HepG2 (cell line): ENCODE results near the gene CASKIN1. TPM values are rescaled to one million over a fixed set of nuclear protein-coding genes. Genes with fewer than 3 reads are reported as not detected.
A peak's percentile ranks its signal among the peaks of the same experiment; 100 is the strongest.

ENCODE experiments used
- CHCHD3 ChIP-seq: sonication (generic); formaldehyde crosslinking; IDR thresholded peaks from 2 replicates; pipeline ENCODE4 v1.8.0; 2022; ENCODE audit warnings: mild to moderate bottlenecking, missing genetic modification reagents, moderate library complexity
- CHD4 ChIP-seq: fragments of 200-600 bp; sonication (generic); IDR thresholded peaks from 2 replicates; pipeline ENCODE4 v1.7.0; 2017; ENCODE audit warnings: mild to moderate bottlenecking, low read length, borderline replicate concordance
- E2F2 ChIP-seq: sonication (generic); formaldehyde crosslinking; IDR thresholded peaks from 2 replicates; pipeline ENCODE4 v1.4.0; 2020; ENCODE audit warnings: missing genetic modification reagents, borderline replicate concordance
- JARID2 ChIP-seq: sonication (generic); formaldehyde crosslinking; IDR thresholded peaks from 2 replicates; pipeline ENCODE4 v1.8.1; 2023; ENCODE audit warnings: missing genetic modification reagents, inconsistent platforms; ENCODE audit not compliant: insufficient replicate concordance
- KLF11 ChIP-seq: IDR thresholded peaks from 2 replicates; pipeline ENCODE4 v1.6.1; 2016; ENCODE audit warnings: missing compliant biosample characterization
- MAFK ChIP-seq, 2 experiments: IDR thresholded peaks in 1 of 2; conservative IDR thresholded peaks in 1 of 2; 2 replicates each; pipeline ENCODE4 v1.6.1; 2011; ENCODE audit warnings: improper control_type of control experiment in 2 of 2, low read length in 2 of 2
- MAZ ChIP-seq, 2 experiments: sonication (generic) in 1 of 2; formaldehyde crosslinking in 1 of 2; IDR thresholded peaks; 2 replicates each; pipeline versions ENCODE4 v1.5.0 to v1.6.1; 2012 to 2020; ENCODE audit warnings: low read depth in 2 of 2, mild to moderate bottlenecking in 2 of 2, borderline replicate concordance in 1 of 2, improper control_type of control experiment in 1 of 2, low read length in 1 of 2, missing genetic modification reagents in 1 of 2, moderate library complexity in 1 of 2
- MNT ChIP-seq: fragments of 450-650 bp; IDR thresholded peaks from 2 replicates; pipeline ENCODE4 v1.6.1; 2016
- NR2F2 ChIP-seq: IDR thresholded peaks from 2 replicates; pipeline ENCODE4 v1.6.1; 2012; ENCODE audit warnings: low read depth, inconsistent platforms, borderline replicate concordance
- PRDM15 ChIP-seq: sonication (generic); formaldehyde crosslinking; IDR thresholded peaks from 2 replicates; pipeline ENCODE4 v1.4.0; 2020; ENCODE audit warnings: missing genetic modification reagents
- RNF219 ChIP-seq: sonication (generic); formaldehyde crosslinking; IDR thresholded peaks from 2 replicates; pipeline ENCODE4 v1.5.0; 2020; ENCODE audit warnings: mild to moderate bottlenecking, missing genetic modification reagents
- WIZ ChIP-seq: sonication (generic); formaldehyde crosslinking; IDR thresholded peaks from 2 replicates; pipeline ENCODE4 v1.5.1; 2020; ENCODE audit warnings: mild to moderate bottlenecking, missing genetic modification reagents
- ZNF639 ChIP-seq: conservative IDR thresholded peaks from 2 replicates; pipeline ENCODE4 v1.6.1; 2018; ENCODE audit warnings: missing genetic modification reagents
- ZNF83 ChIP-seq: sonication (generic); formaldehyde crosslinking; IDR thresholded peaks from 2 replicates; pipeline ENCODE4 v1.4.0; 2020; ENCODE audit warnings: missing genetic modification reagents, mild to moderate bottlenecking, borderline replicate concordance
- ZSCAN5A ChIP-seq: sonication (generic); formaldehyde crosslinking; IDR thresholded peaks from 2 replicates; pipeline ENCODE4 v1.8.0; 2022; ENCODE audit warnings: mild to moderate bottlenecking, missing genetic modification reagents, borderline replicate concordance
- polyA plus RNA-seq, 8 experiments: library from polyadenylated mRNA; depleted of rRNA in 3 of 8; stranded (reverse) in 7 of 8; unstranded in 1 of 8; fragments of >200 nt; fragmentation: Illumina TruSeq in 4 of 8; extraction: Trizol in 4 of 8; gene quantifications; 2 replicates each; pipeline versions ENCODE4 v1.2.1 to v1.2.3, GENCODE V29; 2011 to 2016; ENCODE audit warnings: low read depth in 4 of 8, missing spikeins in 1 of 8, mixed read lengths in 1 of 8; ENCODE audit not compliant: insufficient read depth in 1 of 8
- total RNA-seq, 5 experiments: library from RNA; depleted of rRNA; stranded (reverse); fragments of >200 nt; fragmentation: Illumina TruSeq; extraction: Trizol; gene quantifications; 2 replicates each; pipeline ENCODE4 v1.2.3, GENCODE V29; 2016; ENCODE audit warnings: low read depth in 1 of 5

Gene CASKIN1
- total and polyA plus RNA-seq, 2 of the 13 experiments (the other 11 are each of a cell fraction or from before 2014, with no cell fraction given) = 1.2 to 2.2 TPM

GRCh38 chr16:2147981-2148671 is 48.3 kb downstream of the CASKIN1 start, which contains the start of gene RAB26 (continued):
- no peak for TF ChIP-seq ZSCAN5A (CRISPR knock-in tag)
- 0 out of 2 replicates have a peak, but pooled peaks have one; percentile 12 for TF ChIP-seq MAZ (IDR thresholded peaks at IDR 0.05; ENCODE audit: borderline replicate concordance, low read depth, low read length)
- TF ChIP-seq MAZ (CRISPR knock-in tag; IDR thresholded peaks at IDR 0.05; ENCODE audit: low read depth) = peak; percentile 54; the same call in 1 of the 2 replicates
- no peak for TF ChIP-seq CHCHD3
- no peak for TF ChIP-seq KLF11 (CRISPR knock-in tag)
- no peak for TF ChIP-seq ZNF83
- TF ChIP-seq CHD4 = peak; percentile 71; the same call in 1 of the 2 replicates
- peak; percentile 37; the same call in 1 of the 2 replicates for TF ChIP-seq NR2F2
- TF ChIP-seq JARID2 = no peak
- no peak for TF ChIP-seq E2F2 (CRISPR knock-in tag)
- TF ChIP-seq WIZ (CRISPR knock-in tag) = no peak
- no peak for TF ChIP-seq RNF219 (CRISPR knock-in tag)
- no peak for TF ChIP-seq MAFK (conservative IDR thresholded peaks at IDR 0.05 in 1 of 2, IDR thresholded peaks at IDR 0.05 in 1 of 2; ENCODE audit: low read length in 2 of 2)
- peak; percentile 12; the same call in 1 of the 2 replicates for TF ChIP-seq MNT
- 0 out of 2 replicates have a peak, but pooled peaks have one; percentile 27 for TF ChIP-seq ZNF639 (CRISPR knock-in tag)
- no peak for TF ChIP-seq PRDM15
